ENCODE measurements around the gene OR2D2. TPM values are rescaled to one million over a fixed set of nuclear protein-coding genes. Genes with fewer than 3 reads are reported as not detected.
"Not testable (repeated sequence)": the region's sequence is repeated elsewhere in the genome, so short reads cannot be mapped to it uniquely, and the experiment has no call there.

Gene OR2D2
- total RNA-seq, 3 donors from 2014 or later (not counting 1 experiment from before 2014, with no cell fraction given) = not detected

GRCh38 chr11:6894097-6894496, 1.8 kb upstream of the OR2D2 start:
- Mint-ChIP-seq H3K36me3 (no peaks in the 10 kb centered on the region), H3K27ac (no peak overlapping the region)
- TF ChIP-seq CTCF (IDR thresholded peaks at IDR 0.05) = no peak

GRCh38 chr11:6889835-6890234, 2.5 kb downstream of the OR2D2 start:
- WGBS (ENCODE audit: insufficient coverage) = 83% methylated on average over 1 of the region's 1 CpG
- ATAC-seq (no peak), DNase-seq (no peak)
- Mint-ChIP-seq H3K27me3 (ENCODE audit: low read depth in 2 of 2) (peaks cover 4 to 13% of the 10 kb centered on the region in 2 donors), H3K9me3 (no peaks in the 10 kb centered on the region), H3K36me3 (no peaks in the 10 kb centered on the region), H3K4me3 (no peak overlapping the region), H3K27ac (no peak overlapping the region), H3K4me1 (no peaks in the 10 kb centered on the region)
- Histone ChIP-seq H3K27ac (ENCODE audit: low read length) (no peak overlapping the region), H3K36me3 (ENCODE audit: control insufficient read depth, insufficient read depth, low read length) (no peaks in the 10 kb centered on the region), H3K4me3 (ENCODE audit: low read length) (no peak overlapping the region), H3K27me3 (ENCODE audit: control insufficient read depth, insufficient read depth, low read length) (peaks cover 2% of the 10 kb centered on the region), H3K4me1 (ENCODE audit: control insufficient read depth, insufficient read depth, low read length) (no peaks in the 10 kb centered on the region), H3K9me3 (ENCODE audit: control insufficient read depth, insufficient read depth, low read length) (no peaks in the 10 kb centered on the region)
- intact Hi-C loops (cut with micrococcal nuclease) = no loop called here
- no peak for TF ChIP-seq CTCF (IDR thresholded peaks at IDR 0.05)

More at GRCh38 chr11:6894097-6894496, 1.8 kb upstream of the OR2D2 start:
- Mint-ChIP-seq H3K4me1 (peaks cover 0 to 7% of the 10 kb centered on the region in 2 donors), H3K27me3 (ENCODE audit: low read depth in 2 of 2) (peaks cover 12 to 21% of the 10 kb centered on the region in 2 donors), H3K9me3 (no peaks in the 10 kb centered on the region), H3K4me3 (no peak overlapping the region)
- ATAC-seq (no peak), DNase-seq (no peak)
- Histone ChIP-seq H3K4me1 (ENCODE audit: control insufficient read depth, insufficient read depth, low read length) (no peaks in the 10 kb centered on the region), H3K27ac (ENCODE audit: low read length) (no peak overlapping the region), H3K27me3 (ENCODE audit: control insufficient read depth, insufficient read depth, low read length) (peaks cover 2% of the 10 kb centered on the region), H3K4me3 (ENCODE audit: low read length) (no peak overlapping the region), H3K9me3 (ENCODE audit: control insufficient read depth, insufficient read depth, low read length) (no peaks in the 10 kb centered on the region), H3K36me3 (ENCODE audit: control insufficient read depth, insufficient read depth, low read length) (no peaks in the 10 kb centered on the region)
- intact Hi-C loops (cut with micrococcal nuclease) = no loop called here

DNA sequence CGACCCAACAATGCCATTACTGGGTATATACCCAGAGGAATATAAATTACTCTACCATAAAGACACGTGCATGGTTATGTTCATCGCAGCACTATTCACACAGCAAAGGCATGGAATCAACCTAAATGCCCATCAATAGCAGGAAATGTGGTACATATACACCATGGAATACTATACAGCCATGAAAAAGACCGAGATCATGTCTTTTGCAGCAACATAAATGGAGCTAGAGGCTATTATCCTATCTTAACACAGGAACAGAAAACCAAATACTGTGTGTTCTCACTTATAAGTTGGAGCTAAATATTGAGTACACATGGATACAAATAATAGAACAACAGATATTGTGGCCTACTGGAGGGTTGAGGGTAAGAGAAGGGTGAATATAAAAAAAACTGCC, 3.5 kb downstream of the OR2D2 start:
- no peak overlapping the region for H3K4me3 ChIP-seq (ENCODE audit: low read length)
- no peak overlapping the region for H3K27ac ChIP-seq (ENCODE audit: low read length)
- peaks cover 2% of the 10 kb centered on the region for H3K27me3 ChIP-seq (ENCODE audit: control insufficient read depth, insufficient read depth, low read length)
- H3K36me3 ChIP-seq (ENCODE audit: control insufficient read depth, insufficient read depth, low read length) = no peaks in the 10 kb centered on the region
- intact Hi-C loops (cut with micrococcal nuclease) = no loop called here
- peaks cover 7 to 13% of the 10 kb centered on the region in 2 donors for H3K27me3 Mint-ChIP-seq (ENCODE audit: low read depth in 2 of 2)
- H3K4me3 Mint-ChIP-seq = no peak overlapping the region
- no peak for TF ChIP-seq CTCF (IDR thresholded peaks at IDR 0.05)
- H3K4me1 ChIP-seq (ENCODE audit: control insufficient read depth, insufficient read depth, low read length) = no peaks in the 10 kb centered on the region
- H3K27ac Mint-ChIP-seq = no peak overlapping the region
- H3K4me1 Mint-ChIP-seq = no peaks in the 10 kb centered on the region
- no peaks in the 10 kb centered on the region for H3K9me3 Mint-ChIP-seq
- H3K9me3 ChIP-seq (ENCODE audit: control insufficient read depth, insufficient read depth, low read length) = no peaks in the 10 kb centered on the region
- WGBS (ENCODE audit: insufficient coverage) = 82% methylated on average over 4 of the region's 4 CpGs
- no peak for ATAC-seq
- H3K36me3 Mint-ChIP-seq = no peaks in the 10 kb centered on the region
- DNase-seq = no peak

GRCh38 chr11:6887711-6888110, 4.6 kb downstream of the OR2D2 start:
- H3K4me3 Mint-ChIP-seq; H3K27ac Mint-ChIP-seq; intact Hi-C loops (cut with micrococcal nuclease); H3K27me3 ChIP-seq (ENCODE audit: control insufficient read depth, insufficient read depth, low read length); H3K4me1 ChIP-seq (ENCODE audit: control insufficient read depth, insufficient read depth, low read length); H3K36me3 Mint-ChIP-seq; H3K36me3 ChIP-seq (ENCODE audit: control insufficient read depth, insufficient read depth, low read length); H3K4me3 ChIP-seq (ENCODE audit: low read length); DNase-seq; H3K27ac ChIP-seq (ENCODE audit: low read length); H3K4me1 Mint-ChIP-seq; H3K9me3 Mint-ChIP-seq; ATAC-seq; H3K9me3 ChIP-seq (ENCODE audit: control insufficient read depth, insufficient read depth, low read length): not testable (repeated sequence)
- H3K27me3 Mint-ChIP-seq (ENCODE audit: low read depth in 2 of 2) = peaks cover 9 to 14% of the 10 kb centered on the region in 2 donors
- 100% methylated on average over 4 of the region's 5 CpGs for WGBS (ENCODE audit: insufficient coverage)
